GM21576 (cell line): ENCODE data around the gene RECQL5.
"Not testable (repeated sequence)": the region's sequence is repeated elsewhere in the genome, so short reads cannot be mapped to it uniquely, and the experiment has no call there.

ENCODE experiments used
- ATAC-seq: cut with Tn5 transposase; IDR thresholded peaks from one replicate; pipeline ENCODE4 v1.9.1; 2021; ENCODE audit warnings: mild to moderate bottlenecking, moderate library complexity; ENCODE audit not compliant: unreplicated experiment

The RECQL5 gene

DNA sequence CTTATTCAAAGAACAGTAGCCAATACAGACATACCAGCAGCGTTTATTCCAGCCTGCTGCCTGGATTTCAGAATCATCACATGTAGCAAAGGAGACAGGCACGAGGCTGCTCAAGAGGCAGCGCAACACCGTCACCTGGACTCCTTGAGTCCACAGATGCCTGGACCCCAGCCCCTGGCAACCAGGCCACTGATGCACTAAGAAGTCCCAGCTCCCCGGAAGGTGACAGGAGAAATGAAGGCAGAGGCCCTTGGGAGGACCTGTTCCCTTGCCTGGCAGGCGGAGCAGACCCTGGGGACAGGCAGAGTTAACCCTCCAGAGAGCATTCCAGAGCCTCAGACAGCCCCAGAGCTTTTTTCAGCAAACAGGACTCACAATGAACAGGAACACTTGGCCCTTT, 17.3 kb downstream of the RECQL5 start:
- ATAC-seq, result no peak

DNA sequence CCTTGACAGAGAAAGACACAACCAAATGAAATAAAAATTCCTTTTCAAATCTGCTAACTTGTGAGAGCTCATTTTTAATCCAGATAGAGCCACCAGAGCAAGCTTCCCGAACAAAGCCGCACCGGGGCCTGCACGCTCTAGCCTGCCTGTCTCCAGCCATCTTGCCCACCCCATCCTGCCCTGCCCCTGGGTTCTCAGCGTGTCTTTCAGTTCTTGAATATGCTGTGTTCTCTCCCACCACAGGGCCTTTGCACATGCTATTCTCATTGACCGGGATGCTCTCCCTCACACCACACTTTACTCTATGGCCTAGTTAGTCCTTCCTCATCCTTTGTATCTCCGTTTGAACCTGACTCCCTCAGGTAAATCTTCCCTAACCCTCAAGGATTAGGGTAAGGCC, 19.0 kb downstream of the RECQL5 start:
- ATAC-seq, result no peak

DNA sequence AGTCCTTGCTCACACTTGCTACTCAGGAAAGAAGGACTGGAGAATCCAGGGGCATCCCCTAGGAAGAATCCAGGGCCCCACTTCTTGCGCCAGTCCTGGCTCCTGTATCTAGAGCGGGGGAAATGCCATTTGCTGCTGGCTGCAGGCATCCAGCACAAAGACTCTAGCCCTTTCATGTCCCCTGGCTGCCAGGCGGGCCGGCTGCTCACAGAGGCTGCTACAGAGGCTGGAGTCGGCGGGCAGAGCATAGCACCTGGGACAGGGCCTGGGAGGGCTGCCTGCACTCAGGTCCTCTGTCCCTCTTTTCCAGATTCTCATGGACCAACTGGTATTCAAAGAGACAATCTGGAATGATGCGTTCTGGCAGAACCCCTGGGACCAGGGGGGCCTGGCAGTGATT, 19.9 kb downstream of the RECQL5 start:
- ATAC-seq, result no peak

DNA sequence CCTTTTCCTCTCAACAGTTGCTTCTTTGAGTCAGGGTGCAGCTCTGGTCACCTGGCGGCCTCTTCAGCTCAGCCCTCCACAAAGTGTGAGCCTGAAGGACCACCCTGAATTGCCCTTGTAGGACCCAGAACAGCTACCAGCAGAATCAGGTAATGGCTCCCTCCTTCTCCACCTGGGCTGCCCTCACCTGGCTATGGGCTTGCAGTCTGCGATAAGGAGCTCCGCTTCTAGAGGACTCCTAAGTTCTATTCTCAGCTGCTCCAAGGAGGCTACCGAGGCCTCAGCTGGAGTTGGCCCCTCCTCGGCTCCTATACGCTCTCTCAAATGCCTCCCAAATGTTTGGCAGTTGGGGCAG, 20.3 kb downstream of the RECQL5 start:
- ATAC-seq, result no peak

DNA sequence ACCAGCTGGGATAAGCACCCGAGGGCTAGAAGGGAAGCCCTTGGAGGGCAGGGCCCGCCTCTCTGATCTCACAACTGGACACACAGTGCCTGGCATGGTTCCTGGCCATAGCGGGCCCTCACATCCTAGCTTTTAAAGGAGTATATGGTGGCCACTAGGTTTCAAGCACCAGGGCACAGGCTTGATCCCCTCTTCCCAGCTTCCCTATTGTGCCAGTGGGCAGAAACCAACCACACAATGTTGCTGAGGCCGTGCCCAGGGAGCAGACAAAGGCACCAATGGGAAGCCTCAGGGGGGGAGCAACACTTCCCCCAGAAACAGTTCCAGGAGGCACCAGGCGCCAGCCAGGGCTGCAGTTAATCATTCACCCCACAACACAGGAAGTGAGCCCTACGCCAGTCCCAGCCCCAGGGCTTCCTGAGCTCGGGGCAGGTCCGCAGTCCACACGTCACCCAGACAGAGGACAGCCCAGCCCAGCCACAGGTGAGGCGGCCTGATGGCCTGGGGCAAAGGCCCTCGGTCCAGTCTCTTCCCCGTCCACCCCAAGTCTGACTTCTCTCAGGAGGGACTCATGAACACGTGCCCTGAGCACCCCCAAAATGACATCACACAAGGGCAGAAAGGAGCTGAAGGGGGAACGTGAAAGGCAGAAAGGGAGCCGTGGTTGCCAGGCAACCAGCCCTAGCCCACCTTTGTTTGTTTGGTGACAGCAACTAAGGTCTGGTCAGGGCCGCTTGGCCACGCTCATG, 20.9 kb downstream of the RECQL5 start:
- no peak for ATAC-seq

DNA sequence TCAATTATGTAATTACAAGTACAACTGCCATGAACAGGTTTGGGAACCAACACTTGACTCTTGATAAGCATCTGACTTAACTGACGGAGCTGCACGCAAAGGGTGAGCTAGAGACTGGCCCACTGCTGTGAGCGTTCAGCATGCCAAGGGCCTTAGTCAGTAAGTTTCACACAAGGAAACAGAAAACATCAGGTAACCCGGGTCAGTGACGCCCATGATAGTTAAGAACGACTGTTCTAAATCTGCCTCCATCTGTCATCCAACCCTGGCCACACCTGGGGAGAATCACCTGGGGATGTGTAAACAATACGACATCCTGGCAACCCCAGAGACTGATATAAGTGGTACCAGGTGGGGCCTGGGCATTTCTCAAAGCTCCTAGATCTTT, 21.5 kb downstream of the RECQL5 start:
- ATAC-seq, result no peak

DNA sequence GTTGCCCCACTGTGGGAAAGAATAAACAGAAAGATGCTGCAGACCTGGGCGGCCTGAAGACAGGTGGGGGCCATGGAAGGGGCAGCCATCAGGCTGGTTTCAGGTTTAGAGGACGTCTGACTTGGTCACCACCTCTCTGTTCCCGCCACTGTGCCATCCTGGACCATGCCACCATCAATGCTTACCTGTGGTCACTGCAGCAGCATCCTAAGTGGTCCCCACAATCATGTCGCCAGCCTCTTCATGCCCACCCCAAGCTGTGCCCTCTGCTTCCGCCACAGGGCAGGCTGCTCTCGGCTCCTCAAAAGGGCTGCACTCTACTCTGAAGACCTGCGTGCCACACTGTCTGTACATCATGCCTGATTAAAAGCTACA, 23.3 kb downstream of the RECQL5 start:
- ATAC-seq, result no peak

DNA sequence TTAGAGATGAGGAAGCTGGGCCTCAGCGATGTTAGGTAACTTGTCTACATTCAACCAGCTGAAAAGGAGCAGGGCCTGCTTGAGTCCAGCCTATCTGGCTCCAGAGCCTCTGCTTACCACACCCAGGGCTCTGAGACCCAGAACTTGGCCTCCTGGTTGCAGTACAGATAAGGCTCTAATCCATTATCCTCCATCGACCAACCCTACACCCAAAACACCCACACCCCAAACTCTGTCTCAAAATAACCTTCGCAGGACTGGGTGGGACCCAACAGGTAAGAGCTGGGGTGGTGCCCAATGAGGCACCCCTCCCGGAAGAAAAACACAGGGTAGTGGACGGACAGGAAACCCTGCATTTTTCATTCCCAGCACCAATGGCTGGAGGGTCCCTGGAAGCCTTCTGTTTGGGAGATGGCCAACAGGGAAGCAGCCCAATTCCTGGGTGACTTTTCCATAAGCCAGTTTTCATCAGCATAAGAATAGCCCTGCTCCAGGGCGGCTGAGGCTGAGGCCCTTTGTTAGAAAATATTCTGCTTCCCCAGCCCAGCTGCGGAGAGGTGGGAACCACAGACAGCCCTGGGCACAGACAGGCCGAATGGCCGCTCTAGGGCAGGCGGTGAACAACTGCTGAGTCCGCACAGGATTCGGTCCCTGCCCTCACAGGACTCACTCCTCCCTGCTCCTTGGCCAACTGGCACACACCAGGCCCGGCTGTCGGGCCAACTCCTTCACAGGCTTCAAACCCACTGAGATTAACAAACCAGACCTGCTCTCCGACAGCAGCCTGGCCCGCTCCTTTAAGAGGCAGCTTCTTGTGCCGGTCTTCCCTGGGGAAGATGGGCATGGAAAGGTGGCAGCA, 23.9 kb downstream of the RECQL5 start:
- no peak for ATAC-seq

DNA sequence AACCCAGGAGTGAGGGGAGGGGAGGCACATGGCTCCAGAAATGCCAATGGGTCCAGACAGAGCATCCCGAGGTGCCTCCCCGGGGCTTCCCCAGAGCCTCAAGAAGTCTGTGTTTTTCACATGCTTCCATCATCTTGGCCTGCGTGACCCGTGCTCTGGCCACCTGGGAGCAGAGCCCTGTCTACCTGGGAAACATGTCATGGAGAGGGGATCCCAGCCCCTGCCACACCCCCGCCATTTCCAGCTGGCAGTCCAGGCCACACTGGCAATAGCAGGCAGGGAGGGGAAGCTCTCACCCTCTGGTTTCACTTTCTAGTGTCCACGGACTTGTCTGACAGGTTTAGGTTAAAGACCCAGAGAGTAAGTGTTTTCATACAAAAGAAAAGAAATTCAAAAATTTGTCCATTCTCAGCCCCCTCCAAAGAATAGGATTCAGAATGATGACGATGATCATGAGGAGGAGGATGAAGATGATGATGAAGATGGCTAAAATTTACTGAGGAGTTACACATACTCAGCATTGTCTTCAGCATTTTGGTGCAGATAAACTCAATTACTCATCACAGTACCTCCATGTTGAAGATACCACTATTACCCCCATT, 24.7 kb downstream of the RECQL5 start:
- no peak for ATAC-seq

DNA sequence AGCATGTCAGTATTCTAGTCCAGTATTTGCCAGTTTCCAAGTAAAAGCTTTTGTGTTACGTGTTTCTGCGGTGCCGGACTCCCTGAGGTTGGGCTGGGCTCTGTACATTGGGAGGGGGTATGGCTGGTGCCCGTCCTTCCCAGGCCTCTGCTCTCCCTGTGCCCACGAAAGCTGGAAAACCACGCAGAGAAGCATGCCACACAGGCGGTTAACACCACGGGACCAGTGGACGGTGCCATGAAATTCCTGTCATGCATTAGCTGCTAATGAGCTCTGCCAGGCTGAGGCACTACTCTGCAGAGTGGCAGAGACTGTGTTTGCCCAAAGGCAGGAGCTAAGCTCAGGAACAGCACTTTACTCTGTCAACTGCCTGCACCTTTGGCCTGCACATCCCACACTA, 25.6 kb downstream of the RECQL5 start:
- ATAC-seq, result no peak

DNA sequence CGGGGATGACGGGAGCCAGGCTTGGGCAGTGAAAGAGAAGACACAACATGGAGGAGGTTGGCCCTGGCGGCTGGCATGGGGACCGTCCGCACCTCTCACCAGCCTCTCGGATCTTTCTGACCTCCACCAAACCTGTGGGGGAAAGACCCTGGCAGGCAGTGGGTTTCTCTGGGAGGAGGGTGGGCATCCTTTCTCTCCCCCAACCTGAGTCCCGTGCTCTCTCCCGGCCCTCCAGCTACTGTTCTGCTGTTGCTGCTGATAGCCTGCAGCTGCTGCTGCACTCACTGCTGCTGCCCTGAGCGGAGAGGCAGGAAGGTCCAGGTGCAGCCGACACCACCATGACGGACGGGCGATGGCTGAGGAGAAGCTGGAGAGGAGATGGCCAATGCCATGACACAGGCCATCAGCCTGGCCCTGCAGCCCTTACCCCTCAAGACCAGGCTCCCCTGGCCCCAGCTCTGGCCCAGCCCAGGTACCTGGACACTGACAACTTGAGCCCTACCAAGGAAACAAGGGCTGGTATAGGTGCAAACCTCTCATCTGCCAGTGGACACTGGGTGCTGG, 26.3 kb downstream of the RECQL5 start:
- ATAC-seq, result no peak

DNA sequence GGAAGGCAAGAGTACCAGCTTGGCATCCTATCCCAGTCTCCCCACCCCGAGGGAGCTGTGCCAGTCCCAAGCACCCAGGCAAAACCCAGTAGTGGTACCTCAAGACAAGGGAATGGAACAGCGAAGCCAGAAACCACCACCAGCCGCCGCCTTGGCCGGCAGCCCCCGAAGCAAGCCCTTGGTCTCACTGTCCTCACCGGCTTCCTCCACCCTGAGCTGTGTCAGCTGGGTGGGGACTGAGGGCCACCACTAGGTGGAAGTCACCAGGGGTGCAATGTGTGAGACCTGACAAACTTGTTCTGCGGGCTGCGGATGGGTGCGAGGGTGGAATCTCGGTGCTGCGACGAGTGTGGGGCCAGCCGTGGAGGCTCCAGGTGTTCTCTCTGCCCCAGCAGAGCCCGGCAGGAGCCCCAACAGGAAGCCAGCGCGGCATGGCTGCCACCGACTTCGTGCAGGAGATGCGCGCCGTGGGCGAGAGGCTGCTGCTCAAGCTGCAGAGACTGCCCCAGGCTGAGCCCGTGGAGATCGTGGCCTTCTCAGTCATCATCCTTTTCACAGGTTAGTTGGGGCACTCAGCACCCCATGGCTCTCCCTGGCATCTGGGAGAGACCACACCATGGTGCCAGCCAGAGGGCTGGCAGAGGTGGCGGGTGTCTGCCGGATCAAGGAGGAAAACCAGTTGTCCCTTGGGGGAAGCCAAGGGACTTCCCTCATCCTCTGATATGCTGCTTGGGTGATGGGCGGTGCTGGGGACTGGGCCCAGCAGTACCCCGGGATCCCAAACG, 27.0 kb downstream of the RECQL5 start:
- no peak for ATAC-seq

DNA sequence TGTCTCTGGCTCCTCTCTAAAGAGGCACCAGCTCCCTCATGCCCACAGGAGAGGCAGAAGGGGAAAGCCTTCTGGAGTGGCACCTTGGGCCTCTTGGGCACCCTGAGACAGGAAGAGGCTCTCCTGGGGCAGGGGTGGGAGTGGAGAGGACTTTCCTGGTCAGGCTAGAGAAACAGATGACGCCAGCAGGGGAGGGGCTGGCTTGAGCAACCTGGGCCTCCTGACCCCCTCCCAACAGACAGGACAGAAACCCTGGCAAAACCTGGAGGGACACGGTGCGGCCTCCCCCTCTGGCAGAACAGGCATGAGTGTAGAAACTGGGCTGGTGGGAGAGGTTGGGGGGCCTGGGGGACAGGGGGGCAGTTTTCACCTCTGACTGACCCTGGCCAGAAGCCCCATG, 27.6 kb downstream of the RECQL5 start:
- ATAC-seq, result no peak

DNA sequence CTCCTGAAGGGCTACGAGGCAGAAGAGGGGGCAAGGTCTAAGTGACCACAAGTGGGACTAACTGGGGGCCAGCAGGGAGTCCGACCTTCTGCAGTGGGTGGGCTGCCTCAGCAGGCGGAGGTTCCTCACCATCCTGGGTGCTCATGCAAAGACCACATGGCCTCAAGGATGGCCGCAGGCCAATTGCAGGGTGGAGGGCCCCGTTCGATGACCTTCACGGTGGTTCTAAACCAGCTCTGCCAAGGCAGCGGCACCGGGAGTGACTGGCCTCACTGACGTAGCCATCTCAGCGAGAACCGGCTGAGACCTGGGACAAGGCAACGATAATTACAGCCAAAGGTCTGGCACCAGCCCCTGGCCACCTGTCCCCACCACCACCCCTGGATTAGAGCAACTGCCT, 28.1 kb downstream of the RECQL5 start:
- ATAC-seq, result no peak

DNA sequence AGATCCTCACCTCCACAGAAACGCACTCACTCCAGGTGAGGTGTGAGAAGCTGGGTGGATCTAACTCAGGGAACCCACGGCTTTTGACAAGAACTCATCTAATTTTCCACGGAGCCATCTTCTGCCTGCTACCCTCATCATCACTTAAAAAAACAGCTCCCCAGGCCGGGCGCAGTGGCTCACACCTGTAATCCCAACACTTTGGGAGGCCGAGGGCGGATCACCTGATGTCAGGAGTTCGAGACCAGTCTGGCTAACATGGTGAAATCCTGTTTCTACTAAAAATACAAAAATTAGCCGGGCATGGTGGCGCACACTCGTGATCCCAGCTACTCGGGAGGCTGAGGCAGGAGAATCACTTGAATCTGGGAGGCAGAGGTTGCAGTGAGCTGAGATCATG, 28.9 kb downstream of the RECQL5 start:
- ATAC-seq, result not testable (repeated sequence)

DNA sequence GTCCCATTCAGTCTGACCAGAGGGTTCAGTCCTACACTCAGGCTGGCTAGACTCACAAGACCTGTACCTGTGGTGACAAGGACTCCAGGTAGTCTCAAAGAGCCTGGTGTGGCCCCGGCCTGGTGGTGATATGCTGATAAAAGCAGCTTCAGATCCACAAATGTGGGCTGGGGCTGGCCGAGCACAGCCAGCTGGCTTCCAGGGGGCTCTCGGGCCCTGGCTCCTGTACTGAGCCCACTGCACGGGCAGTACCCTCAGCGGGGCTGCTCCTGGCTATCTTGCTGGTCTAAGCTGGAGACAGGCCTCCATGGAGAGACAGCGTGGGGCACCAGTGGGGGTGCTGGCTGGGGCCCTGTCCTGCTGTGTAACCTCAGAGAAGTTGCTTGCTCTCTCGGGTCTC, 29.4 kb downstream of the RECQL5 start:
- no peak for ATAC-seq

DNA sequence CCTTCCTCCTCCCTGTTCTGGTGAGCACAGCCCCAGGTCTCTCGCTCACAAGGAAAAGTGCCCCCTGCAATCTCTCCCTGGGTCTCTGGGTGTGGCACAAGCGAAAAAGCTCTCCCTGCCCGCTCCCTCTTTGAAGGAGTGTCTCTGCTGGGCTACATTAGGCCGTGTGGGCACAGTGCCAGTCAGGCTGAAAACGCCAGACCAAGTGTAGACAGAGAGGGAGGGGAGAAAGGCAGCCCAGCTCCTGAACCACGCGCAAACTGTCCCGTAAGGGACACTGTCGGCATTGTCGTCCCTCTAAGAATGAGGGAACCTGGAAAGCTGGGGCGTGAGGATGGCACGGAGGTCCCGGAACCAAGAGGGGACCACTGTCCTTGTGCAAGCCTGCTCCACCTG, 29.8 kb downstream of the RECQL5 start:
- ATAC-seq, result no peak

DNA sequence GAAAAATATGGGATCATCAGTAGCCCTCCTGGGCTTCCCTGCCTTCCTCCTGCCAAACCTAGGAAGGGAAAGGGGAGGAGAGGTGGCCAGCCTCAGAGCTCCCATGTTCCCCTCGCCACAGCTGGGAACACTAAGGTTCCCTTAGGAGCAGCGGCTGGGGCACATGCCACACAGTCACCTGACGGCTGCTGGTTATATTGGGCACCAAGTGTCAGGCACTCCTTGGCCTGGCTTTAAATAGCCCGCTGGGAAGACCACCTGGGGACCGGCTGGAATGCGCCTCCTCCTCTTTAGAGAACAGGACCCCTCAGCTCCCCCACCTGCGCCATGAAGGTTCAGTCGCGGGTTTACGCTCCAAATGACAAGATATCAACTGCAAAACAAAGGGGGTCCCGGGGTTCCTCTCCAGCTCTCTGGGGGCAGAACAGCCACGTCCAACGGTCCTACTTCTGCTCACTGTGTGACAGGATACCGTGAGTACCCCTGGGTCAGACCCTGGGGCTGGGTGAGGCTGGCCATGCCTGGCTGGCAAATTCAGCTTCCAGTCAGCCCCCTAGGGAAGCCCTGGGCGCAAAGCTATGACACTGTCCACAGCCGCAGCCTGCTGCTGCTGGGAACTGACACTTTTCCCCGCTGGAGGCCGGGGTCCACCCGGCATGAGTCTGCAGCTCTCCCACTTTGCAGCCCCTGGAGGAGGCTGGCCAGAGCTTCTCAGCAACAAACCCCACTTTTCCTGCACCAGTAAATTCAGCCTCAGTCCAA, 30.4 kb downstream of the RECQL5 start:
- ATAC-seq, result no peak

DNA sequence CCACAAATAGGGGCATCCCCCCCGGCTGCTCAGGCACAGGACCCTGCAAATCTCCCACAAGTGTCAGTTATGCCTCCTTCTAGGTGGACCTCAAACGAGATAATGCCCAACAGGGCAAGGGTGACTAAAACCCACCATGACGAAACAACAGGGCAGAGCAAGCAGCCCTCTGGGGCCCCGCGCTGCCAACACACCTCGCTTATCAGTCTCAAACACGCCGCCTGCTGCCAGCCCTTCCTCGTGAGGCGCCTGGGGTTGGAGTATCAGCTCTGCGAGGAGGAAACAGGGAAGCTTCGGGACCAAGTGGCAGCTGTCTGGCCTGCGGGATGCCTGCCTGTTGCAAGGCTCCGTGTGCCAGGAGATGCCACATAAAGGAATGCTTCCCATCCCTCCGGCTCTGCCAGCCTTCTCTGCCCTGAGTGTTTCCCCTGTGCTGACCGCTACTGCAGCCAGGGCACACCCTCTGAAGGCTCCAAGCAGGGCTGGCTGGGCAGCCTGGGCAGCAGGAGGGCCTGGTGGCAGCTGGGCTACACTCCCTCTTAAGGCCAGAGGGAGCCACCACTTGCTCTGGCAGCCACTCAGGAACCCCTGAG, 31.2 kb downstream of the RECQL5 start:
- no peak for ATAC-seq
